ENCODE data around the gene CSTPP1. TPM values are rescaled to one million over a fixed set of nuclear protein-coding genes. Genes with fewer than 3 reads are reported as not detected.

CSTPP1 gene
- total and polyA plus RNA-seq, 3 donors from 2014 or later: 39.0 to 70.0 (median 44.9) TPM

DNA sequence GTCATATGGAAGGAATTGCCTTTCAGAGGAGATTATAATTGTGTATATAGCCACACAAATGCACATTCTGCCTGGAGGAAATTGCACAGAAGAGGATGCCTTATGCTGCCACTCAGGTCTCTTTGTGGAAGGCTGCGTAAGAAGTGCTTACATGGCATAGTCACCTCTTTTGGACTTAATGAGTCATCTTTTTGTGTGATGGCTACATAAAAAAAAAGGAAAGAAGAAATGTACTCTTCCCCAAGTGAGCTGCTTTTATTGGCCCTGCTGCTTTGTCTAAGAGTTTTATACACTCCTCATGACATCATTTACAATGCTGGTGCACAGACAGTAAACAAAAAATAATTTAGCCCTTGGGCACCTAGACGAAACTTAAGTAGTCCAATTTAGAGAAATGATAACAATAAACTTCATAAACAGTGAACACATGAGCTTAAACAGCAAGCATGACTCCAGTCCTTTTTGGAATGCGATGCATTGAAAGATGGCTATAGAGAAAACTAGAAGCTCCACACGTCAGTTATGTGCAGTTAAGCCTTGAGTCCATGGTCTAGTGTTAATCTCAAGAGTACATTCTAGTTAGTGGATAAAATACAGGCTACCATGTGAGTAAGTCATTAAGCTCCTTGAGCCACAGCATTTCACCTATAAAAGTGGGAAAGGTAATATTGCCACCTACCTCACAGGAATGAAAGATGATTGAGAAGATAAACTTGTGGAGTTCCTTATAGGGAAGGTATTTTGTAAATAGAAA is 12.0 kb downstream of the CSTPP1 start:
- H3K36me3 ChIP-seq (ENCODE audit: low read depth, missing control alignments): no peaks in the 10 kb centered on the region
- H3K9me3 ChIP-seq: no peaks in the 10 kb centered on the region
- H3K27ac ChIP-seq: no peak overlapping the region
- no peaks in the 10 kb centered on the region for H3K4me1 ChIP-seq
- H3K4me3 ChIP-seq: no peak overlapping the region
- H3K27me3 ChIP-seq: no peaks in the 10 kb centered on the region
- no peak for DNase-seq
- TF ChIP-seq POLR2A (IDR thresholded peaks at IDR 0.05): no peak
- TF ChIP-seq, protein P1, sequence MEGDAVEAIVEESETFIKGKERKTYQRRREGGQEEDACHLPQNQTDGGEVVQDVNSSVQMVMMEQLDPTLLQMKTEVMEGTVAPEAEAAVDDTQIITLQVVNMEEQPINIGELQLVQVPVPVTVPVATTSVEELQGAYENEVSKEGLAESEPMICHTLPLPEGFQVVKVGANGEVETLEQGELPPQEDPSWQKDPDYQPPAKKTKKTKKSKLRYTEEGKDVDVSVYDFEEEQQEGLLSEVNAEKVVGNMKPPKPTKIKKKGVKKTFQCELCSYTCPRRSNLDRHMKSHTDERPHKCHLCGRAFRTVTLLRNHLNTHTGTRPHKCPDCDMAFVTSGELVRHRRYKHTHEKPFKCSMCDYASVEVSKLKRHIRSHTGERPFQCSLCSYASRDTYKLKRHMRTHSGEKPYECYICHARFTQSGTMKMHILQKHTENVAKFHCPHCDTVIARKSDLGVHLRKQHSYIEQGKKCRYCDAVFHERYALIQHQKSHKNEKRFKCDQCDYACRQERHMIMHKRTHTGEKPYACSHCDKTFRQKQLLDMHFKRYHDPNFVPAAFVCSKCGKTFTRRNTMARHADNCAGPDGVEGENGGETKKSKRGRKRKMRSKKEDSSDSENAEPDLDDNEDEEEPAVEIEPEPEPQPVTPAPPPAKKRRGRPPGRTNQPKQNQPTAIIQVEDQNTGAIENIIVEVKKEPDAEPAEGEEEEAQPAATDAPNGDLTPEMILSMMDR (IDR thresholded peaks at IDR 0.05): no peak
- WGBS, 2 donors: 89 to 95% methylated on average over 4 of the region's 4 CpGs
- intact Hi-C loops (cut with DNase I; ENCODE audit: low total_unique reads): no loop called here

DNA sequence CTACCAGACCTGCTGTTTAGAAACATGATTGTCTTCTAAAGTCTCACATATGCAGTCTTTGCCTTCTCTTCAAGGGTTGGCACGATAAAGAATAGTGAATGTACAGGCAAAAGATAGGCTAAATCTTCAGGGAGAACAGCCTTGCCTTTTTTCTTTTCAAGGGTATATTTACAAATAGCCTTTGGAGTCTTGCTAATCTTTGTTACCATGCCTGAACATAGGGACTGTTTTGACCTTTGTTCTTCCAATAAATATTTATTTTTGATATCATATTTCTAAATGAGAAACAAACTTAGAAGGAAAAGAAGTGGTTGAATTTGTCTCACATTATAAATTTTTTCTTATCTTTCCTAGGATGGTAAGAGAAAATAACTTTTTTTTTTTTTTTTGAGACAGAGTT is 12.7 kb downstream of the CSTPP1 start:
- Histone ChIP-seq H3K27me3 (no peaks in the 10 kb centered on the region), H3K4me3 (no peak overlapping the region), H3K4me1 (no peaks in the 10 kb centered on the region), H3K36me3 (ENCODE audit: low read depth, missing control alignments) (no peaks in the 10 kb centered on the region), H3K27ac (no peak overlapping the region), H3K9me3 (no peaks in the 10 kb centered on the region)
- intact Hi-C loops (cut with DNase I; ENCODE audit: low total_unique reads): no loop called here
- no peak for TF ChIP-seq POLR2A (IDR thresholded peaks at IDR 0.05)
- TF ChIP-seq, protein P1 (IDR thresholded peaks at IDR 0.05): no peak
- WGBS, 2 donors: 85 to 96% methylated on average over 1 of the region's 1 CpG
- DNase-seq: no peak

DNA sequence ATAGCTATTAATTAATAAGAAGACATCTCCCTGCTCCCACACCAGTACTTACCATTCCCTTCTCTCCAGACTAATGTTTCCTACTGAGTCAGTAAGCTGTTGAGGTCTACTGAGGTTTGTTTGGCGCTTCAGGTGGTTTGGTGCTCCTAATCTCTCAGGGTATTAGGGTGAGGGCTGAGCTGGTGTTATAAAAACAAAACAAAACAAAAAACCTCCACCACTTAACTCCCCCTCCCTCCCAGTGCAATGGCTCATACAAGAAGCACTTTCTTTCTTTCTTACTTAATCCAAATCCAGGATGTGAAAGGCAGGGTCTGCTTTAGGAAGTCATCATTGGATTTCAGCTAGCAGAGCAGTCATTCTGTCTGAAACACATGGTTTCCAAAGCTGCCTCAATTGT is 15.3 kb downstream of the CSTPP1 start:
- DNase-seq: no peak
- H3K27ac ChIP-seq: no peak overlapping the region
- WGBS, 2 donors: 93 to 96% methylated on average over 1 of the region's 1 CpG
- no peaks in the 10 kb centered on the region for H3K27me3 ChIP-seq
- intact Hi-C loops (cut with DNase I; ENCODE audit: low total_unique reads): no loop called here
- H3K4me3 ChIP-seq: no peak overlapping the region
- no peaks in the 10 kb centered on the region for H3K9me3 ChIP-seq
- no peaks in the 10 kb centered on the region for H3K36me3 ChIP-seq (ENCODE audit: low read depth, missing control alignments)
- no peaks in the 10 kb centered on the region for H3K4me1 ChIP-seq
- TF ChIP-seq, protein P1 (IDR thresholded peaks at IDR 0.05): no peak
- TF ChIP-seq POLR2A (IDR thresholded peaks at IDR 0.05): no peak

DNA sequence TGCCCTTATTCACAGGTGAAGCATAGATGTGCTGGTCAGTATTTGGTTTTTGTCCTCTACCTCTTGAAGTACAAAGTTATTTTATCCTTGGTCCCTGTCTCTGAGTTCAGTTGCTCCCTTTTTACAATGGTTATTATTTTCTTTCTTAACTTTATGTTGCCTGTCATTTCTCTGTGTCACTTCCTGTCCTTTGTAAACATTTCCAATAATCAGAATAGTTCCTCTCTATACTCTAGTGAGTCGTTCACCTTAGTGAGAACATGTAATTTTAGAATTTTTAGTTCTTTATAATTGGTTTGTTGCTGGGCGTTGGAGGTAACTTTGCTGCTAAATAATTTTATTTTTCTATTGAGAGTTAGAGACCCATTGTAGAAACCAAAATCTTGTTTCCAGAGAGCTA is 16.0 kb downstream of the CSTPP1 start:
- no peaks in the 10 kb centered on the region for H3K36me3 ChIP-seq (ENCODE audit: low read depth, missing control alignments)
- H3K27me3 ChIP-seq: no peaks in the 10 kb centered on the region
- no peak for DNase-seq
- H3K27ac ChIP-seq: no peak overlapping the region
- no peak for TF ChIP-seq POLR2A (IDR thresholded peaks at IDR 0.05)
- TF ChIP-seq, protein P1 (IDR thresholded peaks at IDR 0.05): no peak
- no peaks in the 10 kb centered on the region for H3K9me3 ChIP-seq
- H3K4me1 ChIP-seq: no peaks in the 10 kb centered on the region
- no peak overlapping the region for H3K4me3 ChIP-seq
- intact Hi-C loops (cut with DNase I; ENCODE audit: low total_unique reads): no loop called here
- WGBS, 2 donors: 87 to 93% methylated on average over 2 of the region's 2 CpGs

DNA sequence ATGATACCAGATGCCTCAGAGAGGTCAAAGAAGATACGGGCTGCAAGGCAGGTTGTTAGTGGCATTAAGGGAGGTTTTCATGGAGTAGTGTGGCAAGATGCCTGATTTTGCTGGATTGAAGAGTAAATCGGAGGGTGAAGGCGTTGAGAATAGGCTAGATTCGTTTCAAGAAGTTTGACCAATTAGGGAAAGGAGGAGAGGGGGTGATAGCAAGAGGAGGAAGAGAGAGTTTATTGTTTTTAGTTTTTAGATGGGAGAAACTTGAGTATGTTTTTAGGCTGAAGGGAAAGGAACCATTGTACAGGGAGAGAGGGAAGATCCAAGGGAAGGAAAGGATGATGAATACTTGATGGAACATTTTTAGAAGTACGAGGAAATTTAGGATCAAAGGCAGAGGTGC is 16.5 kb downstream of the CSTPP1 start:
- TF ChIP-seq, protein P1 (IDR thresholded peaks at IDR 0.05): no peak
- no peak for TF ChIP-seq POLR2A (IDR thresholded peaks at IDR 0.05)
- H3K27me3 ChIP-seq: no peaks in the 10 kb centered on the region
- DNase-seq: no peak
- no peaks in the 10 kb centered on the region for H3K9me3 ChIP-seq
- intact Hi-C loops (cut with DNase I; ENCODE audit: low total_unique reads): no loop called here
- no peak overlapping the region for H3K4me3 ChIP-seq
- 92 to 95% methylated on average over 5 of the region's 5 CpGs for WGBS, 2 donors
- H3K36me3 ChIP-seq (ENCODE audit: low read depth, missing control alignments): no peaks in the 10 kb centered on the region
- H3K27ac ChIP-seq: no peak overlapping the region
- H3K4me1 ChIP-seq: no peaks in the 10 kb centered on the region
